Activated CD4-positive, alpha-beta T cell treated with anti-CD3 and anti-CD28 coated beads, Interleukin-2, amount 10 ng/mL, durations not matched to agents 7 days and 5 days (primary cell): ENCODE measurements around the gene SMR3B. TPM values are rescaled to one million over a fixed set of nuclear protein-coding genes. Genes with fewer than 3 reads are reported as not detected.

Source experiments
- CTCF ChIA-PET: fragments of 350-600 bp; sonication (Branson Sonifier 250); formaldehyde crosslinking; loops from one replicate; lab custom pipeline; 2021; ENCODE audit warnings: antibody characterized with exemption; lab: Charles Lee
- POLR2A ChIA-PET: fragments of 350-600 bp; sonication (Branson Sonifier 250); formaldehyde crosslinking; loops from one replicate; lab custom pipeline; 2021; ENCODE audit warnings: antibody characterized with exemption; lab: Charles Lee
- DNase-seq: peaks from one replicate; pipeline ENCODE4 v3.0.0-alpha.2; 2020
- H3K27ac Mint-ChIP-seq: one replicate; pipeline ENCODE4 v1.8.0; 2021; ENCODE audit warnings: mild to moderate bottlenecking, moderate library complexity, mixed read lengths
- H3K27me3 Mint-ChIP-seq: one replicate; pipeline ENCODE4 v1.8.0; 2021; ENCODE audit warnings: mixed read lengths
- H3K36me3 Mint-ChIP-seq: one replicate; pipeline ENCODE4 v1.8.0; 2021; ENCODE audit warnings: low read depth, mixed read lengths
- H3K4me1 Mint-ChIP-seq: one replicate; pipeline ENCODE4 v1.8.0; 2021; ENCODE audit warnings: mixed read lengths
- H3K4me3 Mint-ChIP-seq: one replicate; pipeline ENCODE4 v1.8.0; 2021; ENCODE audit warnings: mild to moderate bottlenecking, moderate library complexity, mixed read lengths
- H3K9me3 Mint-ChIP-seq: one replicate; pipeline ENCODE4 v1.8.0; 2021; ENCODE audit warnings: mixed read lengths
- total RNA-seq, 2 experiments: library from RNA; stranded (reverse); gene quantifications; one replicate each; pipeline ENCODE4 v1.2.3, GENCODE V29; 2021

Gene SMR3B
- not detected for total RNA-seq

- Mint-ChIP-seq H3K4me1 (no peaks in the 10 kb centered on the region), H3K4me3 (no peak within 1 kb of the TSS), H3K27ac (no peak within 1 kb of the TSS), H3K9me3 (no peaks in the 10 kb centered on the region), H3K27me3 (no peaks in the 10 kb centered on the region), H3K36me3 (no peaks in the 10 kb centered on the region)
- ChIA-PET POLR2A (no interaction called here), CTCF (no interaction called here)
- no peak for DNase-seq
Observed at GRCh38 chr4:70382691-70383181, at the start of gene SMR3B. TSS of gene SMR3B (plus strand) at chr4:70383131. CDS start at chr4:70384511, 1,380 bp downstream.

GRCh38 chr4:70334681-70335080 is 48.2 kb upstream of the SMR3B start, which contains the start of gene CABS1:
TSS of gene CABS1 (plus strand) at chr4:70334981. CDS start at chr4:70335040, 59 bp downstream.
- ChIA-PET CTCF (no interaction called here), POLR2A (no interaction called here)
- Mint-ChIP-seq H3K4me3 (no peak within 1 kb of the TSS), H3K27me3 (no peaks in the 10 kb centered on the region), H3K36me3 (no peaks in the 10 kb centered on the region), H3K9me3 (no peaks in the 10 kb centered on the region), H3K27ac (no peak within 1 kb of the TSS), H3K4me1 (no peaks in the 10 kb centered on the region)
- no peak for DNase-seq

- Mint-ChIP-seq H3K9me3 (no peaks in the 10 kb centered on the region), H3K4me3 (no peak overlapping the region), H3K4me1 (no peaks in the 10 kb centered on the region), H3K36me3 (no peaks in the 10 kb centered on the region), H3K27me3 (no peaks in the 10 kb centered on the region), H3K27ac (no peak overlapping the region)
- ChIA-PET CTCF (no interaction called here), POLR2A (no interaction called here)
- DNase-seq: no peak
Observed at GRCh38 chr4:70336043-70336442, 46.9 kb upstream of the SMR3B start.

GRCh38 chr4:70337886-70338420 is 45.0 kb upstream of the SMR3B start:
- ChIA-PET CTCF (no interaction called here), POLR2A (no interaction called here)
- H3K9me3 Mint-ChIP-seq: no peaks in the 10 kb centered on the region
- no peaks in the 10 kb centered on the region for H3K4me1 Mint-ChIP-seq
- no peaks in the 10 kb centered on the region for H3K27me3 Mint-ChIP-seq
- no peak overlapping the region for H3K4me3 Mint-ChIP-seq
- DNase-seq: no peak
- no peak overlapping the region for H3K27ac Mint-ChIP-seq
- H3K36me3 Mint-ChIP-seq: no peaks in the 10 kb centered on the region

GRCh38 chr4:70356185-70356584 is 26.7 kb upstream of the SMR3B start:
- Mint-ChIP-seq H3K36me3 (no peaks in the 10 kb centered on the region), H3K27ac (no peak overlapping the region), H3K4me1 (no peaks in the 10 kb centered on the region), H3K27me3 (no peaks in the 10 kb centered on the region), H3K9me3 (no peaks in the 10 kb centered on the region), H3K4me3 (no peak overlapping the region)
- ChIA-PET CTCF (no interaction called here), POLR2A (no interaction called here)
- DNase-seq: no peak

- Mint-ChIP-seq H3K36me3 (no peaks in the 10 kb centered on the region), H3K27me3 (no peaks in the 10 kb centered on the region), H3K4me3 (no peak overlapping the region), H3K4me1 (no peaks in the 10 kb centered on the region), H3K27ac (no peak overlapping the region), H3K9me3 (no peaks in the 10 kb centered on the region)
- ChIA-PET POLR2A (no interaction called here), CTCF (no interaction called here)
- no peak for DNase-seq
Observed at GRCh38 chr4:70359115-70359661, 23.7 kb upstream of the SMR3B start.

GRCh38 chr4:70360460-70360859 is 22.5 kb upstream of the SMR3B start, which contains the start of gene SMR3A:
TSS of gene SMR3A (plus strand) at chr4:70360760. CDS start at chr4:70362116, 1,356 bp downstream.
- ChIA-PET POLR2A (no interaction called here), CTCF (no interaction called here)
- no peak within 1 kb of the TSS for H3K4me3 Mint-ChIP-seq
- no peak for DNase-seq
- no peaks in the 10 kb centered on the region for H3K9me3 Mint-ChIP-seq
- no peaks in the 10 kb centered on the region for H3K27me3 Mint-ChIP-seq
- H3K4me1 Mint-ChIP-seq: no peaks in the 10 kb centered on the region
- H3K36me3 Mint-ChIP-seq: no peaks in the 10 kb centered on the region
- H3K27ac Mint-ChIP-seq: no peak within 1 kb of the TSS

- H3K9me3 Mint-ChIP-seq: no peaks in the 10 kb centered on the region
- no peak overlapping the region for H3K4me3 Mint-ChIP-seq
- CTCF ChIA-PET: no interaction called here
- H3K36me3 Mint-ChIP-seq: no peaks in the 10 kb centered on the region
- POLR2A ChIA-PET: no interaction called here
- no peaks in the 10 kb centered on the region for H3K4me1 Mint-ChIP-seq
- H3K27me3 Mint-ChIP-seq: no peaks in the 10 kb centered on the region
- no peak for DNase-seq
- no peak overlapping the region for H3K27ac Mint-ChIP-seq
Observed at GRCh38 chr4:70364002-70364401, 18.9 kb upstream of the SMR3B start.

GRCh38 chr4:70365479-70365878 is 17.5 kb upstream of the SMR3B start:
- Mint-ChIP-seq H3K27me3 (no peaks in the 10 kb centered on the region), H3K4me1 (no peaks in the 10 kb centered on the region), H3K9me3 (no peaks in the 10 kb centered on the region), H3K4me3 (no peak overlapping the region), H3K36me3 (no peaks in the 10 kb centered on the region), H3K27ac (no peak overlapping the region)
- ChIA-PET POLR2A (no interaction called here), CTCF (interaction anchor here (0.6 kb wide), 1 partner anchor 139 kb away, joined by 4 read pairs; no protein-coding TSS in a partner anchor)
- DNase-seq: no peak

- CTCF ChIA-PET: interaction anchor here (0.6 to 1.0 kb wide), 2 partner anchors 11 to 49 kb away, joined by 3 read pairs; no protein-coding TSS in a partner anchor
Observed at GRCh38 chr4:70367813-70368212, 15.1 kb upstream of the SMR3B start.

GRCh38 chr4:70371987-70372386 is 10.9 kb upstream of the SMR3B start:
- CTCF ChIA-PET: no interaction called here
- Mint-ChIP-seq H3K4me3 (no peak overlapping the region), H3K27me3 (no peaks in the 10 kb centered on the region), H3K4me1 (no peaks in the 10 kb centered on the region), H3K36me3 (no peaks in the 10 kb centered on the region), H3K27ac (no peak overlapping the region), H3K9me3 (peaks cover 2% of the 10 kb centered on the region)
- POLR2A ChIA-PET: no interaction called here
- no peak for DNase-seq

More at GRCh38 chr4:70367813-70368212, 15.1 kb upstream of the SMR3B start:
- Mint-ChIP-seq H3K27ac (no peak overlapping the region), H3K27me3 (no peaks in the 10 kb centered on the region), H3K9me3 (no peaks in the 10 kb centered on the region), H3K4me1 (no peaks in the 10 kb centered on the region), H3K4me3 (no peak overlapping the region), H3K36me3 (no peaks in the 10 kb centered on the region)
- POLR2A ChIA-PET: no interaction called here
- no peak for DNase-seq

GRCh38 chr4:70372760-70373159 is 10.2 kb upstream of the SMR3B start:
- Mint-ChIP-seq H3K27ac (no peak overlapping the region), H3K4me1 (no peaks in the 10 kb centered on the region), H3K9me3 (peaks cover 2% of the 10 kb centered on the region), H3K36me3 (no peaks in the 10 kb centered on the region), H3K27me3 (no peaks in the 10 kb centered on the region), H3K4me3 (no peak overlapping the region)
- ChIA-PET CTCF (no interaction called here), POLR2A (no interaction called here)
- no peak for DNase-seq

- H3K36me3 Mint-ChIP-seq: no peaks in the 10 kb centered on the region
- no peaks in the 10 kb centered on the region for H3K27me3 Mint-ChIP-seq
- POLR2A ChIA-PET: no interaction called here
- H3K4me1 Mint-ChIP-seq: no peaks in the 10 kb centered on the region
- H3K9me3 Mint-ChIP-seq: peaks cover 2% of the 10 kb centered on the region
- H3K27ac Mint-ChIP-seq: no peak overlapping the region
- H3K4me3 Mint-ChIP-seq: no peak overlapping the region
- DNase-seq: no peak
- CTCF ChIA-PET: no interaction called here
Observed at GRCh38 chr4:70380578-70380977, 2.4 kb upstream of the SMR3B start.
